GM12878 (cell line): ENCODE measurements around the gene ATG4B. TPM values are rescaled to one million over a fixed set of nuclear protein-coding genes. Genes with fewer than 3 reads are reported as not detected.

ENCODE experiments used
- ASH2L ChIP-seq: fragments of 300-600, 200-600 bp; sonication (generic); IDR thresholded peaks from 2 replicates; pipeline ENCODE4 v1.6.1; 2017; ENCODE audit warnings: low read depth, mild to moderate bottlenecking, borderline replicate concordance
- BCL3 ChIP-seq: IDR thresholded peaks from 2 replicates; pipeline ENCODE4 v1.6.1; 2011; ENCODE audit warnings: borderline replicate concordance, low read depth, mild to moderate bottlenecking, moderate library complexity, low read length; ENCODE audit not compliant: insufficient read depth, poor library complexity, severe bottlenecking
- BRCA1 ChIP-seq: IDR thresholded peaks from 2 replicates; pipeline ENCODE4 v1.6.1; 2011; ENCODE audit warnings: low read depth, low read length, improper control_type of control experiment
- CBX3 ChIP-seq: fragments of 200-600 bp; sonication (generic); IDR thresholded peaks from 2 replicates; pipeline ENCODE4 v1.6.1; 2016; ENCODE audit warnings: low read depth, borderline replicate concordance
- EGR1 ChIP-seq, 2 experiments: IDR thresholded peaks; 1 replicate in 1 of 2; 2 replicates in 1 of 2; pipeline ENCODE4 v1.6.1; 2011 to 2012; ENCODE audit warnings: low read depth in 2 of 2, low read length in 2 of 2, borderline replicate concordance in 1 of 2, mild to moderate bottlenecking in 1 of 2, moderate library complexity in 1 of 2
- ETV6 ChIP-seq, 2 experiments: fragments of 450-650 bp in 1 of 2; IDR thresholded peaks in 1 of 2; conservative IDR thresholded peaks in 1 of 2; 2 replicates each; pipeline ENCODE4 v1.6.1; 2014; ENCODE audit warnings: antibody characterized with exemption in 1 of 2, borderline replicate concordance in 1 of 2, low read depth in 1 of 2, mild to moderate bottlenecking in 1 of 2, moderate library complexity in 1 of 2
- FOXK2 ChIP-seq: fragments of 450-650 bp; IDR thresholded peaks from 2 replicates; pipeline ENCODE4 v1.6.1; 2017; ENCODE audit warnings: mild to moderate bottlenecking, moderate library complexity
- IKZF1 ChIP-seq: fragments of 450-650 bp; conservative IDR thresholded peaks from 2 replicates; pipeline ENCODE4 v1.6.1; 2017; ENCODE audit warnings: antibody characterized with exemption, mild to moderate bottlenecking
- IKZF2 ChIP-seq, 2 experiments: fragments of 450-650 bp; IDR thresholded peaks; 2 replicates each; pipeline ENCODE4 v1.6.1; 2017; ENCODE audit warnings: mild to moderate bottlenecking in 2 of 2, moderate library complexity in 2 of 2
- JUNB ChIP-seq: IDR thresholded peaks from 2 replicates; pipeline ENCODE4 v1.6.1; 2016; ENCODE audit warnings: antibody characterized with exemption, mild to moderate bottlenecking
- KDM1A ChIP-seq: fragments of 200-600 bp; sonication (generic); IDR thresholded peaks from 2 replicates; pipeline ENCODE4 v1.6.1; 2016; ENCODE audit warnings: borderline replicate concordance
- MEF2B ChIP-seq: fragments of 450-650 bp; IDR thresholded peaks from 2 replicates; pipeline ENCODE4 v1.6.1; 2018; ENCODE audit warnings: mild to moderate bottlenecking, moderate library complexity; ENCODE audit not compliant: partially characterized antibody, poor library complexity, severe bottlenecking
- NBN ChIP-seq: fragments of 450-650 bp; IDR thresholded peaks from 2 replicates; pipeline ENCODE4 v1.6.1; 2016
- NFYB ChIP-seq: IDR thresholded peaks from 2 replicates; pipeline ENCODE4 v1.6.1; 2011; ENCODE audit warnings: low read depth, mild to moderate bottlenecking, low read length, improper control_type of control experiment, moderate library complexity; ENCODE audit not compliant: insufficient read depth
- RCOR1 ChIP-seq: conservative IDR thresholded peaks from 2 replicates; pipeline ENCODE4 v1.6.1; 2012; ENCODE audit warnings: low read depth, low read length, improper control_type of control experiment
- SMARCA5 ChIP-seq: fragments of 450-650 bp; IDR thresholded peaks from 2 replicates; pipeline ENCODE4 v1.6.1; 2017; ENCODE audit warnings: mild to moderate bottlenecking
- SREBF1 ChIP-seq: IDR thresholded peaks from 2 replicates; pipeline ENCODE4 v1.6.1; 2012; ENCODE audit warnings: mild to moderate bottlenecking, low read length
- STAT1 ChIP-seq: fragments of 450-650 bp; conservative IDR thresholded peaks from 2 replicates; pipeline ENCODE4 v1.6.1; 2014; ENCODE audit warnings: antibody characterized with exemption, mild to moderate bottlenecking
- TCF12 ChIP-seq: IDR thresholded peaks from 2 replicates; pipeline ENCODE4 v1.6.1; 2011; ENCODE audit warnings: low read depth, mild to moderate bottlenecking, low read length
- TCF7 ChIP-seq: IDR thresholded peaks from 2 replicates; pipeline ENCODE4 v1.6.1; 2014; ENCODE audit warnings: antibody characterized with exemption, borderline replicate concordance
- ZNF274 ChIP-seq: IDR thresholded peaks from one replicate; pipeline ENCODE4 v1.8.0; 2011; ENCODE audit not compliant: insufficient read length, insufficient read depth
- polyA plus RNA-seq, 11 experiments: library from polyadenylated mRNA; depleted of rRNA in 4 of 11; unstranded in 6 of 11; stranded (reverse) in 5 of 11; fragments of >200 nt; fragmentation: Nextera tagmentation in 4 of 11; fragmentation: Illumina TruSeq in 1 of 11; extraction: Ambion mirVana in 4 of 11; extraction: Trizol in 1 of 11; gene quantifications; 1 replicate in 1 of 11; 2 replicates in 10 of 11; pipeline versions ENCODE4 v1.2.1 to v1.2.3, GENCODE V29; 2011 to 2016; ENCODE audit warnings: inconsistent platforms in 2 of 11, missing spikeins in 2 of 11, low read depth in 1 of 11
- total RNA-seq, 4 experiments: library from RNA; depleted of rRNA in 3 of 4; stranded (reverse); fragments of >200 nt in 3 of 4; fragmentation: Illumina TruSeq in 1 of 4; extraction: Trizol in 1 of 4; gene quantifications; 2 replicates each; pipeline versions ENCODE4 v1.2.1 to v1.2.3, GENCODE V29; 2013 to 2021
- TF ChIP-seq, protein P1 (sequence below): fragments of 450-650 bp; IDR thresholded peaks from 2 replicates; pipeline ENCODE4 v1.6.1; 2017; ENCODE audit warnings: borderline replicate concordance
- TF ChIP-seq, protein P2 (sequence below): fragments of 150-350 bp; IDR thresholded peaks from 2 replicates; pipeline ENCODE4 v1.6.1; 2016; ENCODE audit warnings: low read depth, low read length

Gene ATG4B
- total and polyA plus RNA-seq, 10 of the 15 experiments (the other 5 are each of a cell fraction or from before 2014, with no cell fraction given) = 5.8 to 84.1 (median 64.9) TPM

- TF ChIP-seq ETV6 (conservative IDR thresholded peaks at IDR 0.05 in 1 of 2, IDR thresholded peaks at IDR 0.05 in 1 of 2; ENCODE audit: borderline replicate concordance in 1 of 2, low read depth in 1 of 2) = no peak
- peak; percentile 54; the same call in 1 of the 2 replicates for TF ChIP-seq NFYB
- no peak for TF ChIP-seq ASH2L
- TF ChIP-seq TCF12 = 0 out of 2 replicates have a peak, but pooled peaks have one; percentile 29
- TF ChIP-seq, protein P1, sequence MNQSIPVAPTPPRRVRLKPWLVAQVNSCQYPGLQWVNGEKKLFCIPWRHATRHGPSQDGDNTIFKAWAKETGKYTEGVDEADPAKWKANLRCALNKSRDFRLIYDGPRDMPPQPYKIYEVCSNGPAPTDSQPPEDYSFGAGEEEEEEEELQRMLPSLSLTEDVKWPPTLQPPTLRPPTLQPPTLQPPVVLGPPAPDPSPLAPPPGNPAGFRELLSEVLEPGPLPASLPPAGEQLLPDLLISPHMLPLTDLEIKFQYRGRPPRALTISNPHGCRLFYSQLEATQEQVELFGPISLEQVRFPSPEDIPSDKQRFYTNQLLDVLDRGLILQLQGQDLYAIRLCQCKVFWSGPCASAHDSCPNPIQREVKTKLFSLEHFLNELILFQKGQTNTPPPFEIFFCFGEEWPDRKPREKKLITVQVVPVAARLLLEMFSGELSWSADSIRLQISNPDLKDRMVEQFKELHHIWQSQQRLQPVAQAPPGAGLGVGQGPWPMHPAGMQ = no peak
- peak; percentile 96; the same call in 1 of the 2 replicates for TF ChIP-seq STAT1
- no peak for TF ChIP-seq ZNF274
- TF ChIP-seq KDM1A = no peak
- TF ChIP-seq BCL3 = no peak
- no peak for TF ChIP-seq CBX3
- no peak for TF ChIP-seq SREBF1
- TF ChIP-seq SMARCA5 = no peak; the same call in 1 of the 2 replicates
- TF ChIP-seq EGR1 (IDR thresholded peaks at IDR 0.05; ENCODE audit: borderline replicate concordance in 1 of 2, low read depth in 2 of 2, low read length in 2 of 2) = peak; percentile 55 to 75
- TF ChIP-seq, protein P2, sequence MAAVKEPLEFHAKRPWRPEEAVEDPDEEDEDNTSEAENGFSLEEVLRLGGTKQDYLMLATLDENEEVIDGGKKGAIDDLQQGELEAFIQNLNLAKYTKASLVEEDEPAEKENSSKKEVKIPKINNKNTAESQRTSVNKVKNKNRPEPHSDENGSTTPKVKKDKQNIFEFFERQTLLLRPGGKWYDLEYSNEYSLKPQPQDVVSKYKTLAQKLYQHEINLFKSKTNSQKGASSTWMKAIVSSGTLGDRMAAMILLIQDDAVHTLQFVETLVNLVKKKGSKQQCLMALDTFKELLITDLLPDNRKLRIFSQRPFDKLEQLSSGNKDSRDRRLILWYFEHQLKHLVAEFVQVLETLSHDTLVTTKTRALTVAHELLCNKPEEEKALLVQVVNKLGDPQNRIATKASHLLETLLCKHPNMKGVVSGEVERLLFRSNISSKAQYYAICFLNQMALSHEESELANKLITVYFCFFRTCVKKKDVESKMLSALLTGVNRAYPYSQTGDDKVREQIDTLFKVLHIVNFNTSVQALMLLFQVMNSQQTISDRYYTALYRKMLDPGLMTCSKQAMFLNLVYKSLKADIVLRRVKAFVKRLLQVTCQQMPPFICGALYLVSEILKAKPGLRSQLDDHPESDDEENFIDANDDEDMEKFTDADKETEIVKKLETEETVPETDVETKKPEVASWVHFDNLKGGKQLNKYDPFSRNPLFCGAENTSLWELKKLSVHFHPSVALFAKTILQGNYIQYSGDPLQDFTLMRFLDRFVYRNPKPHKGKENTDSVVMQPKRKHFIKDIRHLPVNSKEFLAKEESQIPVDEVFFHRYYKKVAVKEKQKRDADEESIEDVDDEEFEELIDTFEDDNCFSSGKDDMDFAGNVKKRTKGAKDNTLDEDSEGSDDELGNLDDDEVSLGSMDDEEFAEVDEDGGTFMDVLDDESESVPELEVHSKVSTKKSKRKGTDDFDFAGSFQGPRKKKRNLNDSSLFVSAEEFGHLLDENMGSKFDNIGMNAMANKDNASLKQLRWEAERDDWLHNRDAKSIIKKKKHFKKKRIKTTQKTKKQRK = no peak
- peak; percentile 99 for TF ChIP-seq IKZF1
- peak; percentile 61 for TF ChIP-seq NBN
- TF ChIP-seq FOXK2 = no peak
- no peak for TF ChIP-seq MEF2B
- no peak for TF ChIP-seq JUNB
- no peak for TF ChIP-seq TCF7
- no peak for TF ChIP-seq IKZF2 (IDR thresholded peaks at IDR 0.05)
- TF ChIP-seq BRCA1 = no peak
- peak; percentile 95 for TF ChIP-seq RCOR1
Measured at GRCh38 chr2:241637018-241637794, at the start of gene ATG4B, which contains the start of gene THAP4 (continued).
